DLD1 (cell line): ENCODE measurements around the gene RABL6.

Experiments
- in situ Hi-C: cut with HindIII; loops from 2 replicates; pipeline ENCODE4 v1.10.0; 2017; ENCODE audit warnings: low sequenced_read_pairs

RABL6 gene

GRCh38 chr9:136844761-136845464 lies 37.2 kb downstream of the RABL6 start:
- in situ Hi-C loops: no loop called here

DNA sequence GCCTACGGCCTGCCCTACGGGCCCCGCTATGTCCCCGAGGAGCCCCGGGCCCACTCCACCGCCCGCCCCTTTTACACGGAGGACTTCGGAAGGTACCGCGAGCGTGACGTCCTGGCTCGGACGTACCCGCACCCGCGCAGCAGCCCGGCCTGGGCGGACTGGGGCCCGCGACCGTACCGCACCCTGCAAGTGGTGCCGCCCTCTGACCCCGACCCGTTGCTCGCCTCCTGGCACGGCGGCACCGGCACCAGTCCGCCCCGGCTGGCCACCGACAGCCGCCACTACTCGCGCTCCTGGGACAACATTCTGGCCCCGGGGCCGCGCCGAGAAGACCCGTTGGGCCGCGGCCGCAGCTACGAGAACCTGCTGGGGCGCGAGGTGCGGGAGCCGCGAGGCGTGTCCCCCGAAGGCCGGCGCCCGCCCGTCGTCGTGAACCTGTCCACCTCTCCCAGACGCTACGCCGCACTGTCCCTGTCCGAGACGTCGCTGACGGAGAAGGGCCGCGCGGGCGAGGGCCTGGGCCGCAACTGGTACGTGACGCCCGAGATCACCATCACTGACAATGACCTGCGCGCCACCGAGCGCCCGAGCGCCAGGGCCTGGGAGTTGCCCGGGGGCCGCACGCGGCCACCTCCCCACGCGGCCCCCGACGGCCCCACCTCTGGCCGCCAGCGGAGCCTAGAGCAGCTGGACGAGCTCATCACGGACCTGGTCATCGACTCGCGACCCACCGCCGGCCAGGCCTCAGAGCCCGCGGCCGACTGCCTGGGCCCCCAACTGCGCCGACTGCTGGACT lies 37.9 kb downstream of the RABL6 start:
- in situ Hi-C loops: no loop called here

GRCh38 chr9:136846376-136847087 lies 38.8 kb downstream of the RABL6 start:
- in situ Hi-C loops: no loop called here

DNA sequence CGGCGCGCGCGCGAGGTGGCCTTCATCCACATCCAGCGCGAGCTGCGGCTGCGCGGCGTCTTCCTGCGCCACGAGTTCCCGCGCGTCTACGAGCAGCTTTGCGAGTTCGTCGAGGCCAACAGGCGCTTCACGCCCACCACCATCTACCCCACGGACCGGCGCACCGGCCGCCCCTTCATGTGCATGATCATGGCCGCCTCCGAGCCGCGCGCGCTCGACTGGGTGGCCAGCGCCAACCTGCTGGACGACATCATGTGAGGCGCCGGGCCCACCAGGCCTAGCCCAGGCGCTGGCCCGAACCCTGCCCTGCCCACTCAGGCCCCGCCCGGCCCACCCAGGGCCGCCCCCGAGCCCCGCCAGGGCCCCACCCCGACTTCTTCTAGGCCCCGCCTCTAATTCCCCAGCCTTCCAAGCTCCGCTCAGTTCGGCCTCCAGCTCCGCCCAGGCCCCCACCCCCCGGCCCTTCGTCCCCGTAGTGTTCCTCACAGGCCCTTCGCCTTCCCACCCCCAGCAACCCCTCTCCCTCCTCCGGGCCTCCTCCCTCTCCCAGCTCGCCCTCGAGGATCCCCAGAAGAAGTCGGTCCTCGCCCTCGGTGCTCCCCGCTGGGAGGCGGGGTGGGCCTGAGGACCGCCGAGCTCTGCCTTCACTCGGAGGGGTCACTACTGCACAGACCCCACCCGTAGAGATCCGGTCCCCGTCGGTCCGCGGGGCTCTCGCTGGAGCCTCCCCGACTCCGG lies 39.5 kb downstream of the RABL6 start:
- in situ Hi-C loops: no loop called here

DNA sequence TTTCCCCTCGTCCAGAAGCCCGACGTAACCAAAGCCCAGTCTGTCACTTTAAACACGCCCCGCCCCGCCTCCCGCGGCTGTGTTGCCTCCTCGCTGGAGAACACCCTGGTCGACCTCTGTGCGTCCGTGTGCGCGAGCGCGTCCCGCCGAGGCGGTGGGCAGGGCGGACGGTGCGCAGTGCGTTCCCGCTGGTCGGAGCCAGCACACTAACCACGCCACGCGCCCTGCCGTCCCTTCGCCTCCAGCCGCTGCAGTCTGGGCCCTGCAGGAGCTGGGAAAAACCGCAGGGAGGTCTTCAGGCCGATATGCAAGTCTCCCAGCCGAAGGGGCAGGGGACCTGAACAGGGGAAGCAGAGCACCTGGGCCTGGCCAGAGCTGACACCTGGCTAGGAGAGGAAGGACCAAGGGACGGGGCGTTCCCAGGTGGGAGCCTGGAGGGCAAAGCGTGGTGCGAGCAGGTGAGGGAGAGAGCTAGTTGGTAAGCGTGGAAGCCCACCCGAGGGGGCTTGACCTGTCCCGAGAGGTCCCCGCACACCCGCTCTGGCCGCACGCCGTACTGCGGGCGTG lies 40.2 kb downstream of the RABL6 start:
- in situ Hi-C loops: no loop called here

DNA sequence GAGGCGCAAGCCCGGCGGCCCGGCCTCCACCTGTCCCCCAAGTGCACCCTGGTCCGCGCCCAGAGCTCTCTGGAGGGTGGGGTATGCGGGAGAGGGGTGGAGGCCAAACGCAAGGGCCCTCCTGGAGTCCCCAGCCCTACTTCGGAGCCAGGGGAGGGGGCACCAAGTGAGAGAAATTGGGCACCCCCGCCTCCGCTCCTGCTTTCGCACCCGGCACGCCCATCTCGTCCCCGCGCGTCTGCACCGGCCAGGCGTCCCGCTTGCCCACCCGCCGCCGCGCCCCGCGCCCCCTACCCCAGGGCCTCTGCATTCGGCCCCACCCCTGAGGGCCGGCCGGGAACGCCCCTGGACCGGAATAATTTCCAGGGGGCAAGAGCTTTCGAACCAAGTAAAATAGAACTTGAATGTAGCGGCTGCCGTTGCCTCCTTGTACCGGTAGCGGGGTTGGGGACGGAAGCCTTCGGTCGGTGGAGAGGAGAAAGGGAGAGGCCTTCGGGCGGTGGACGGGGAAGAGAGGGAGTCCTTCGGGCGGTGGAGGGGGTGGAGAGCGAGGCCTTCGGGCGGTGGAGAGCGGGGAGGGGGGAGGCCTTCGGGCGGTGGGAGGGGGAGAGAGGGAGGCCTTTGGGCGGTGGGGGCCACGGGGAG lies 40.8 kb downstream of the RABL6 start:
- in situ Hi-C loops: no loop called here

DNA sequence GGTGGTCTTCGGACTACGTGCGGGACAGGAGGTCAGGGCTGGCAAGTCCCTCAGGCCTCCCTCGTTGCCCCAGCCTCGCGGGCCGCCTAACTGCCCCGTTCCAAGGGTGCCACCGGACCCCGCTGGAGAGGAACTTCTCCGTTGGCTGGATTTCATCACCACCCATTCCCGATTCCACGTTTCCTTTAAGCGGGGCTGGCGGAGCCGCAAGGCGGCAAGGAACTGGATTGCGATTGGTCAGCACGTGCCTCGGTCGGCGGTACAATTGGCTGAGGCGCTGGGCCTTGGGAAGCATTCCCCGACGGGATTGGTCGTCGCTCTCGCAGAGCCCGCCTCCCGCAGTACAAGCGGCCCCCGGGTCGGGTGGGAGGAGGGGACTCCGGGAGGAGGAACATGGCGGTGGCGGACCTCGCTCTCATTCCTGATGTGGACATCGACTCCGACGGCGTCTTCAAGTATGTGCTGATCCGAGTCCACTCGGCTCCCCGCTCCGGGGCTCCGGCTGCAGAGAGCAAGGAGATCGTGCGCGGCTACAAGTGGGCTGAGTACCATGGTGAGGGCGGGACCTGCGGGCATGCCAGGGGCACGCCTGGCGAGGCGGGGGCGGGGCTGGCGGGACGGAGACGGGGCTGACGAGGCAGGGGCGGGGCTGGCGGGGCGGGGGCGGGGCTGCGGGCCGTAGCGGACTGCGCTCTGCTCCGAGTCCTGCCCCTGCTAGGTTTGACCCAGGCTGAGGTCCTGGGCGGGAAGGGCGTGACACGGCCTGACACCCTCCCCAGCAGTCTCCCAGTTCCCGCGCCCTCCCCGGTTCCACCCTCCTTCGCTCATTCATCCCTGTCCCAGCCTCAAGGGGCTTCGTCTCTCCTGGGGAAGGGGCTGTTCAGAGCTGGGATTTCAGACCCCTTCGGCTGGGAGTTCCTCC lies 41.6 kb downstream of the RABL6 start, which contains the start of gene PHPT1:
PHPT1 (plus strand) TSS at position 372 of the 922 bp plus-strand sequence; CDS start at position 394, 22 bp downstream.
- in situ Hi-C loops: no loop called here

GRCh38 chr9:136849960-136850865 lies 42.5 kb downstream of the RABL6 start:
- in situ Hi-C loops: no loop called here

- in situ Hi-C loops: no loop called here
Observed at GRCh38 chr9:136850866-136851775, 43.4 kb downstream of the RABL6 start.

DNA sequence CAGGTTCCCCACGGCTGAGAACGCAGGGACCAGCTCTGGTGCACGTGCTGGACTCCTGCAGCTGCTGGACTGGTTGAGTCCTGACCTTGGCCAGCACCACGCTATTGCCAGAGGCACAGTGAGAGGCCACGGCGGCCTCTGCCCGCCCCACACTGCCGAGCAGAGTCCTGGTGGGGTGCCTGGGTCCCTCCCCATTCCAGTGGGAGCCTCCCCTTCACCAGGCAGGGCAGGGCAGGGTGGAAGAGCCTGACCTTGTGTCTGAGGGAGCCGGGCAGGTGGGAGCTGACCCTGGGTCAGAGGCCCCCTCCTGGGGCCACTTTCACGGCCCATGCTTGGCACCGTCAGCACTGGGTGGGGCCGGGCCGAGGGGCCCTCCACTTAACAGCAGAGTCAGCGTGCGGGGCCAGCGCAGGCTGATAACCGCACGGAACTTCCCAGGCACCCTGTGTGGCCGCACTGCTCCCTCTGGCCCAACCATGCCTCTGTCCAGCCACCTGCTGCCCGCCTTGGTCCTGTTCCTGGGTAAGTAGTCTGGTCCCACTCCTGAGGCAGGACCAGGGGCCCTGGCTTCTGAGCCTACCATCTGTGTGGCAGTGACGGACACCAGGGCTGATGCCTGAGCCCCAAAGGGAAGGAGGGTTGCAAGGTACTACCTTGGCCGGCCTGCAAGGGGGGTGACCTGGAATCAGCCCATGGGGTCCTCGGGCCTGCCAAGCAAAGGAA lies 44.4 kb downstream of the RABL6 start, which contains the start of gene MAMDC4:
MAMDC4 (plus strand) TSS at position 406 of the 723 bp plus-strand sequence; CDS start at position 477, 71 bp downstream.
- in situ Hi-C loops: no loop called here

GRCh38 chr9:136852664-136853595 lies 45.2 kb downstream of the RABL6 start:
- in situ Hi-C loops: no loop called here

DNA sequence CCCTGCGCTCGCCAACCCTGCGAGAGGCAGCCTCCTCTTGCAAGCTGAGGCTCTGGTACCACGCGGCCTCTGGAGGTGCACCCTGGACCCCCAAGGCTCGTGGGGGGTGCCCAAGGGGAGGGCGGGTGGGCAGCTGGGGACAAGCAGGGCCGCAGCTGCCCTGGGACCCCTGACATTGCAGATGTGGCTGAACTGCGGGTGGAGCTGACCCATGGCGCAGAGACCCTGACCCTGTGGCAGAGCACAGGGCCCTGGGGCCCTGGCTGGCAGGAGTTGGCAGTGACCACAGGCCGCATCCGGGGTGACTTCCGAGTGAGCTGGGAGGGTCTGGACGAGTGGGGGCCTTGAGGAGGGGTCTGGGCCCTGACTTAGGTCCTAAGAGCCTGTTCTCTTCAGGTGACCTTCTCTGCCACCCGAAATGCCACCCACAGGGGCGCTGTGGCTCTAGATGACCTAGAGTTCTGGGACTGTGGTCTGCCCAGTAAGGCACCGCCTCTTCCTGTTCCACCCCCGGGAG lies 45.9 kb downstream of the RABL6 start:
- in situ Hi-C loops: no loop called here

DNA sequence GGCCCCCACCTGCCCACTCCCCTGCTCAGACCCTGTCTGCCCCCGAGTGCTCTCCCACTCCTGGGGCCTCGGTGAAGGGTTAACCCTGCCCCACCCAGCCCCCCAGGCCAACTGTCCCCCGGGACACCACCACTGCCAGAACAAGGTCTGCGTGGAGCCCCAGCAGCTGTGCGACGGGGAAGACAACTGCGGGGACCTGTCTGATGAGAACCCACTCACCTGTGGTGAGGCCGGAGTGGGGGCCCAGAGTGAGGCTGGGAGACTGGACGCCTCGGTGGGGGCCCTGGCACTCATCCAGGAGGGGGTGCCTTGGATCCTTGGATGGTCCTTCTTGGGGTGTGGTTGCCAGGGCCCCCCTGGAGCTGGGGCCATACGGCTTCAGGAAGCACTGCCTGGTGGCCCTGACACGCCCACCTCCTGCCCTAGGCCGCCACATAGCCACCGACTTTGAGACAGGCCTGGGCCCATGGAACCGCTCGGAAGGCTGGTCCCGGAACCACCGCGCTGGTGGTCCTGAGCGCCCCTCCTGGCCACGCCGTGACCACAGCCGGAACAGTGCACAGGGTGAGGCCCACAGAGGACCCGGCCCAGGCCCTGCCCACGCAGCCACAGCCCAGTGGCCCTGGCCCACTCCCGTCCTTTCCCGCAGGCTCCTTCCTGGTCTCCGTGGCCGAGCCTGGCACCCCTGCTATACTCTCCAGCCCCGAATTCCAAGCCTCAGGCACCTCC lies 46.5 kb downstream of the RABL6 start:
- in situ Hi-C loops: no loop called here

GRCh38 chr9:136854842-136855460 lies 47.2 kb downstream of the RABL6 start:
- in situ Hi-C loops: no loop called here
